C1 segment of cervical spinal cord (tissue), 14 donors: ENCODE results near the gene FOXF2.
"Not testable (repeated sequence)": the region's sequence is repeated elsewhere in the genome, so short reads cannot be mapped to it uniquely, and the experiment has no call there.

Experiments used
- DNase-seq, 14 donors: peaks; one replicate each; lab custom pipeline; 2025; lab: John Stamatoyannopoulos, UW

FOXF2 gene

GRCh38 chr6:1389369-1390132 lies at the start of gene FOXF2:
Gene FOXF2, plus strand, starts transcription at chr6:1389576. Its CDS starts 372 bp downstream, at chr6:1389948.
- no peak for DNase-seq

GRCh38 chr6:1346101-1346500 lies 43.3 kb upstream of the FOXF2 start:
- DNase-seq = no peak

- no peak for DNase-seq
Observed at GRCh38 chr6:1346558-1347091, 42.8 kb upstream of the FOXF2 start.

- DNase-seq = no peak
Observed at GRCh38 chr6:1347161-1347560, 42.2 kb upstream of the FOXF2 start.

GRCh38 chr6:1348675-1349074 lies 40.7 kb upstream of the FOXF2 start:
- no peak for DNase-seq

GRCh38 chr6:1349655-1350054 lies 39.7 kb upstream of the FOXF2 start:
- no peak for DNase-seq

- no peak for DNase-seq
Observed at GRCh38 chr6:1351381-1352008, 37.9 kb upstream of the FOXF2 start.

- not testable (repeated sequence) for DNase-seq
Observed at GRCh38 chr6:1355068-1355467, 34.3 kb upstream of the FOXF2 start.

GRCh38 chr6:1361717-1362116 lies 27.7 kb upstream of the FOXF2 start:
- not testable (repeated sequence) for DNase-seq

GRCh38 chr6:1362643-1363042 lies 26.7 kb upstream of the FOXF2 start:
- no peak for DNase-seq

- no peak for DNase-seq
Observed at GRCh38 chr6:1363298-1363697, 26.1 kb upstream of the FOXF2 start.

- no peak for DNase-seq
Observed at GRCh38 chr6:1363729-1364572, 25.4 kb upstream of the FOXF2 start.

- DNase-seq = no peak
Observed at GRCh38 chr6:1364791-1365190, 24.6 kb upstream of the FOXF2 start.

GRCh38 chr6:1365686-1366085 lies 23.7 kb upstream of the FOXF2 start:
- DNase-seq = no peak

GRCh38 chr6:1367771-1368170 lies 21.6 kb upstream of the FOXF2 start:
- DNase-seq = no peak

- no peak for DNase-seq
Observed at GRCh38 chr6:1368940-1369339, 20.4 kb upstream of the FOXF2 start.

- DNase-seq = not testable (repeated sequence)
Observed at GRCh38 chr6:1369695-1370094, 19.7 kb upstream of the FOXF2 start.

GRCh38 chr6:1371933-1372332 lies 17.4 kb upstream of the FOXF2 start:
- DNase-seq = no peak

GRCh38 chr6:1372690-1373089 lies 16.7 kb upstream of the FOXF2 start:
- no peak for DNase-seq

- DNase-seq = no peak
Observed at GRCh38 chr6:1376653-1377052, 12.7 kb upstream of the FOXF2 start.

GRCh38 chr6:1377526-1377925 lies 11.8 kb upstream of the FOXF2 start:
- DNase-seq = no peak
